Measurements from ENCODE around the gene ARMH2. TPM values are rescaled to one million over a fixed set of nuclear protein-coding genes. Genes with fewer than 3 reads are reported as not detected.

The ARMH2 gene
- total and polyA plus RNA-seq, 3 donors from 2014 or later, result 2.1 to 31.7 (median 3.4) TPM

GRCh38 chr6:24797596-24798216 lies 1.0 kb downstream of the ARMH2 start:
- no peaks in the 10 kb centered on the region for H3K36me3 ChIP-seq (ENCODE audit: low read depth, missing control alignments)
- H3K27me3 ChIP-seq, result no peaks in the 10 kb centered on the region
- no peaks in the 10 kb centered on the region for H3K9me3 ChIP-seq
- DNase-seq, result no peak
- H3K27ac ChIP-seq, result no peak overlapping the region
- H3K4me1 ChIP-seq, result peaks cover 5% of the 10 kb centered on the region
- intact Hi-C loops (cut with DNase I; ENCODE audit: low total_unique reads), result no loop called here
- TF ChIP-seq, protein P1, sequence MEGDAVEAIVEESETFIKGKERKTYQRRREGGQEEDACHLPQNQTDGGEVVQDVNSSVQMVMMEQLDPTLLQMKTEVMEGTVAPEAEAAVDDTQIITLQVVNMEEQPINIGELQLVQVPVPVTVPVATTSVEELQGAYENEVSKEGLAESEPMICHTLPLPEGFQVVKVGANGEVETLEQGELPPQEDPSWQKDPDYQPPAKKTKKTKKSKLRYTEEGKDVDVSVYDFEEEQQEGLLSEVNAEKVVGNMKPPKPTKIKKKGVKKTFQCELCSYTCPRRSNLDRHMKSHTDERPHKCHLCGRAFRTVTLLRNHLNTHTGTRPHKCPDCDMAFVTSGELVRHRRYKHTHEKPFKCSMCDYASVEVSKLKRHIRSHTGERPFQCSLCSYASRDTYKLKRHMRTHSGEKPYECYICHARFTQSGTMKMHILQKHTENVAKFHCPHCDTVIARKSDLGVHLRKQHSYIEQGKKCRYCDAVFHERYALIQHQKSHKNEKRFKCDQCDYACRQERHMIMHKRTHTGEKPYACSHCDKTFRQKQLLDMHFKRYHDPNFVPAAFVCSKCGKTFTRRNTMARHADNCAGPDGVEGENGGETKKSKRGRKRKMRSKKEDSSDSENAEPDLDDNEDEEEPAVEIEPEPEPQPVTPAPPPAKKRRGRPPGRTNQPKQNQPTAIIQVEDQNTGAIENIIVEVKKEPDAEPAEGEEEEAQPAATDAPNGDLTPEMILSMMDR (IDR thresholded peaks at IDR 0.05), result no peak
- no peak for TF ChIP-seq POLR2A (IDR thresholded peaks at IDR 0.05)
- no peak overlapping the region for H3K4me3 ChIP-seq
- 56 to 60% methylated on average over 6 of the region's 6 CpGs for WGBS, 2 donors

DNA sequence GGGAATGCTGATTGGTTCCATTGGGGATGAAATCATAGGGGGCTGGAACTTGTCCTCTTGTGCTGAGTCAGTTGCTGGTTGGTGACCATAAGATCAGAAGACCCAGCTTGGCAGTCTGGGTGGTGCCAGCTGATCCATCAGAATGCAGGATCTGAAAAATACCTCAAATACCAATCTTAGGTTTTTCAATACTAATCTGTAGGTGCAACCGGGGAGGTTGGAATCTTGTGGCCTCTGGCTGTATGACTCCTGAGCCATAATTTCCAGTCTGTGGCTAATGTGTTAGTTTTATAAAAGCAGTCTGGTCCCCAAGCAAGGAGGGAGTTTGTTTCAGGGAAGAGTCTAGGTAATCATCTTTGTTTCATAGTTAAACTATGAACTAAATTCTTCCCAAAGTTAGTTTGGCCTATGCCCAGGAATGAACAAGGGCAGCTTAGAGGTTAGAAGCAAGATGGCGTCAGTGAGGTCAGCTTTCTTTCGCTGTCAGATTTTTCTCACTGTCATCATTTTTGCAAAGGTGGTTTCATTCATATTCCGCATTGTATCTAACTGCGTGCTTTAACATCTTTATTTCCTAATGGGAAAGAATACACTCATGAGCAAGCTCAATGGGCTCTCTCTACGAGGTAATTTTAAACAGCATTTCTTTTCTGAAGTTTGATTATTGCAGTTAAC lies 2.0 kb downstream of the ARMH2 start:
- Histone ChIP-seq H3K4me3 (no peak overlapping the region), H3K27me3 (no peaks in the 10 kb centered on the region), H3K36me3 (ENCODE audit: low read depth, missing control alignments) (no peaks in the 10 kb centered on the region), H3K4me1 (peaks cover 5% of the 10 kb centered on the region), H3K9me3 (no peaks in the 10 kb centered on the region), H3K27ac (no peak overlapping the region)
- WGBS, 2 donors, result 93 to 94% methylated on average over 6 of the region's 6 CpGs
- intact Hi-C loops (cut with DNase I; ENCODE audit: low total_unique reads), result no loop called here
- no peak for TF ChIP-seq POLR2A (IDR thresholded peaks at IDR 0.05)
- TF ChIP-seq, protein P1 (IDR thresholded peaks at IDR 0.05), result no peak
- no peak for DNase-seq

GRCh38 chr6:24795106-24795505 lies 3.6 kb downstream of the ARMH2 start:
- intact Hi-C loops (cut with DNase I; ENCODE audit: low total_unique reads), result no loop called here
- H3K4me3 ChIP-seq, result no peak overlapping the region
- no peak overlapping the region for H3K27ac ChIP-seq
- H3K27me3 ChIP-seq, result no peaks in the 10 kb centered on the region
- no peak for TF ChIP-seq POLR2A (IDR thresholded peaks at IDR 0.05)
- TF ChIP-seq, protein P1 (IDR thresholded peaks at IDR 0.05), result no peak
- no peaks in the 10 kb centered on the region for H3K36me3 ChIP-seq (ENCODE audit: low read depth, missing control alignments)
- no peaks in the 10 kb centered on the region for H3K9me3 ChIP-seq
- WGBS, 2 donors, result 76 to 86% methylated on average over 2 of the region's 2 CpGs
- DNase-seq, result no peak
- H3K4me1 ChIP-seq, result peaks cover 5% of the 10 kb centered on the region

- intact Hi-C loops (cut with DNase I; ENCODE audit: low total_unique reads), result no loop called here
- no peak for DNase-seq
- 93 to 95% methylated on average over 4 of the region's 4 CpGs for WGBS, 2 donors
- Histone ChIP-seq H3K4me3 (no peak overlapping the region), H3K9me3 (no peaks in the 10 kb centered on the region), H3K27me3 (no peaks in the 10 kb centered on the region), H3K4me1 (no peaks in the 10 kb centered on the region), H3K36me3 (ENCODE audit: low read depth, missing control alignments) (no peaks in the 10 kb centered on the region), H3K27ac (no peak overlapping the region)
- TF ChIP-seq, protein P1 (IDR thresholded peaks at IDR 0.05), result no peak
- TF ChIP-seq POLR2A (IDR thresholded peaks at IDR 0.05), result no peak
Measured at GRCh38 chr6:24788031-24788665, 10.6 kb downstream of the ARMH2 start.
